AG20443 (cell line): Measurements from ENCODE around the gene TMEM270.

ENCODE experiments used
- DNase-seq: peaks from one replicate; pipeline ENCODE4 v3.0.0; 2012; ENCODE audit warnings: low spot score, mixed read lengths

The TMEM270 gene

GRCh38 chr7:73907554-73908122 is 46.7 kb downstream of the TMEM270 start:
- DNase-seq: no peak

- no peak for DNase-seq
These were observed 47.2 kb downstream of the TMEM270 start for GRCh38 chr7:73908123-73908611.

GRCh38 chr7:73909051-73909941 is 48.3 kb downstream of the TMEM270 start:
- DNase-seq: no peak

- DNase-seq: no peak
These were observed 49.0 kb downstream of the TMEM270 start for GRCh38 chr7:73909996-73910395.

GRCh38 chr7:73912223-73912622 is 51.3 kb downstream of the TMEM270 start:
- DNase-seq: no peak
